Karpas-422 (cell line): ENCODE results near the gene SEPTIN8. TPM values are rescaled to one million over a fixed set of nuclear protein-coding genes. Genes with fewer than 3 reads are reported as not detected.

Experiments
- DNase-seq: peaks from one replicate; pipeline ENCODE4 v3.0.0-alpha.2; 2015
- H2AFZ ChIP-seq: fragments of 200-600 bp; sonication (generic); 2 replicates; pipeline ENCODE4 v1.6.1; 2014; ENCODE audit warnings: antibody characterized with exemption, low read length, mixed read lengths
- H3K27ac ChIP-seq: fragments of 200-600 bp; sonication (generic); 2 replicates; pipeline ENCODE4 v1.5.1; 2014; ENCODE audit warnings: mild to moderate bottlenecking, low read length, moderate library complexity
- H3K27me3 ChIP-seq: fragments of 200-600 bp; sonication (generic); 2 replicates; pipeline ENCODE4 v1.6.1; 2014; ENCODE audit warnings: low read length, mixed read lengths
- H3K36me3 ChIP-seq: fragments of 200-600 bp; sonication (generic); 2 replicates; pipeline ENCODE4 v1.6.1; 2014; ENCODE audit warnings: low read length, mixed read lengths; ENCODE audit not compliant: insufficient read depth
- H3K4me1 ChIP-seq: fragments of 200-600 bp; sonication (generic); 2 replicates; pipeline ENCODE4 v1.6.1; 2014; ENCODE audit warnings: mild to moderate bottlenecking, low read length, mixed read lengths
- H3K4me2 ChIP-seq: fragments of 200-600 bp; sonication (generic); 2 replicates; pipeline ENCODE4 v1.6.1; 2014; ENCODE audit warnings: low read length, low read depth, mild to moderate bottlenecking; ENCODE audit not compliant: poor library complexity, severe bottlenecking
- H3K4me3 ChIP-seq: fragments of 200-600 bp; sonication (generic); 2 replicates; pipeline ENCODE4 v1.5.1; 2014; ENCODE audit warnings: mild to moderate bottlenecking, antibody characterized with exemption, low read length, mixed read lengths
- H3K79me2 ChIP-seq: fragments of 200-600 bp; sonication (generic); 2 replicates; pipeline ENCODE4 v1.6.1; 2014; ENCODE audit warnings: mild to moderate bottlenecking, low read length, mixed read lengths
- H3K9ac ChIP-seq: fragments of 200-600 bp; sonication (generic); 2 replicates; pipeline ENCODE4 v1.6.0; 2014; ENCODE audit warnings: low read length
- H3K9me2 ChIP-seq: fragments of 200-600 bp; sonication (generic), shearing (Covaris generic); replicated peaks from 2 replicates; pipeline ENCODE4 v1.6.0; 2014; ENCODE audit warnings: mild to moderate bottlenecking, low read length, moderate library complexity; ENCODE audit not compliant: insufficient read depth
- H3K9me3 ChIP-seq: fragments of 300-700, 200-600 bp; sonication (generic); 2 replicates; pipeline ENCODE4 v1.6.1; 2014; ENCODE audit warnings: low read length, mixed read lengths
- H4K20me1 ChIP-seq: fragments of 200-600 bp; sonication (generic); 2 replicates; pipeline ENCODE4 v1.6.1; 2014; ENCODE audit warnings: mild to moderate bottlenecking, antibody characterized with exemption, low read length, low read depth; ENCODE audit not compliant: insufficient read depth
- total RNA-seq: library from RNA; depleted of rRNA; stranded (reverse); fragments of >200 nt; shearing (Covaris generic); gene quantifications from 2 replicates; pipeline ENCODE4 v1.2.3, GENCODE V29; 2014; ENCODE audit warnings: low replicate concordance

SEPTIN8 gene
- total RNA-seq, 1 experiment from 2014 or later: 4.1 TPM

- Histone ChIP-seq H3K27me3 (no peaks in the 10 kb centered on the region), H3K9me3 (no peaks in the 10 kb centered on the region), H3K9me2 (no peaks in the 10 kb centered on the region), H3K9ac (no peak overlapping the region), H4K20me1 (no peaks in the 10 kb centered on the region), H3K36me3 (no peaks in the 10 kb centered on the region), H3K4me3 (no peak overlapping the region), H2AFZ (no peak overlapping the region), H3K4me1 (no peaks in the 10 kb centered on the region), H3K79me2 (no peaks in the 10 kb centered on the region), H3K4me2 (no peak overlapping the region), H3K27ac (no peak overlapping the region)
- no peak for DNase-seq
Observed at GRCh38 chr5:132799392-132799791, 22.4 kb upstream of the SEPTIN8 start.

GRCh38 chr5:132797651-132798050, 20.6 kb upstream of the SEPTIN8 start:
- H3K4me2 ChIP-seq: no peak overlapping the region
- no peak overlapping the region for H3K27ac ChIP-seq
- no peak overlapping the region for H3K4me3 ChIP-seq
- no peaks in the 10 kb centered on the region for H3K9me2 ChIP-seq
- no peaks in the 10 kb centered on the region for H3K36me3 ChIP-seq
- H3K9ac ChIP-seq: no peak overlapping the region
- no peak for DNase-seq
- H2AFZ ChIP-seq: no peak overlapping the region
- no peaks in the 10 kb centered on the region for H3K27me3 ChIP-seq
- H3K4me1 ChIP-seq: no peaks in the 10 kb centered on the region
- no peaks in the 10 kb centered on the region for H4K20me1 ChIP-seq
- no peaks in the 10 kb centered on the region for H3K79me2 ChIP-seq
- H3K9me3 ChIP-seq: no peaks in the 10 kb centered on the region

GRCh38 chr5:132791026-132791425, 14.0 kb upstream of the SEPTIN8 start:
- no peak for DNase-seq
- H3K36me3 ChIP-seq: no peaks in the 10 kb centered on the region
- no peaks in the 10 kb centered on the region for H3K9me3 ChIP-seq
- no peaks in the 10 kb centered on the region for H3K79me2 ChIP-seq
- no peak overlapping the region for H3K9ac ChIP-seq
- no peak overlapping the region for H3K4me2 ChIP-seq
- no peaks in the 10 kb centered on the region for H3K9me2 ChIP-seq
- H2AFZ ChIP-seq: no peak overlapping the region
- no peak overlapping the region for H3K27ac ChIP-seq
- no peaks in the 10 kb centered on the region for H3K4me1 ChIP-seq
- H3K27me3 ChIP-seq: no peaks in the 10 kb centered on the region
- H4K20me1 ChIP-seq: no peaks in the 10 kb centered on the region
- H3K4me3 ChIP-seq: no peak overlapping the region

- no peak overlapping the region for H3K4me2 ChIP-seq
- H3K27ac ChIP-seq: no peak overlapping the region
- H3K9me3 ChIP-seq: no peaks in the 10 kb centered on the region
- no peak for DNase-seq
- H3K27me3 ChIP-seq: no peaks in the 10 kb centered on the region
- no peaks in the 10 kb centered on the region for H3K79me2 ChIP-seq
- no peaks in the 10 kb centered on the region for H3K9me2 ChIP-seq
- no peaks in the 10 kb centered on the region for H4K20me1 ChIP-seq
- no peak overlapping the region for H3K4me3 ChIP-seq
- no peaks in the 10 kb centered on the region for H3K4me1 ChIP-seq
- H3K9ac ChIP-seq: no peak overlapping the region
- H2AFZ ChIP-seq: no peak overlapping the region
- H3K36me3 ChIP-seq: no peaks in the 10 kb centered on the region
Observed at GRCh38 chr5:132790201-132790865, 13.3 kb upstream of the SEPTIN8 start.

GRCh38 chr5:132788990-132789886, 12.2 kb upstream of the SEPTIN8 start:
- no peaks in the 10 kb centered on the region for H3K9me2 ChIP-seq
- H3K36me3 ChIP-seq: no peaks in the 10 kb centered on the region
- no peak overlapping the region for H3K9ac ChIP-seq
- H3K27ac ChIP-seq: no peak overlapping the region
- no peak overlapping the region for H3K4me2 ChIP-seq
- no peaks in the 10 kb centered on the region for H4K20me1 ChIP-seq
- H3K27me3 ChIP-seq: no peaks in the 10 kb centered on the region
- H3K4me3 ChIP-seq: no peak overlapping the region
- H3K9me3 ChIP-seq: no peaks in the 10 kb centered on the region
- no peaks in the 10 kb centered on the region for H3K4me1 ChIP-seq
- H2AFZ ChIP-seq: no peak overlapping the region
- H3K79me2 ChIP-seq: no peaks in the 10 kb centered on the region
- no peak for DNase-seq

- no peaks in the 10 kb centered on the region for H3K4me1 ChIP-seq
- no peak overlapping the region for H2AFZ ChIP-seq
- no peaks in the 10 kb centered on the region for H3K9me2 ChIP-seq
- no peaks in the 10 kb centered on the region for H3K79me2 ChIP-seq
- H3K9me3 ChIP-seq: no peaks in the 10 kb centered on the region
- H4K20me1 ChIP-seq: no peaks in the 10 kb centered on the region
- H3K36me3 ChIP-seq: no peaks in the 10 kb centered on the region
- no peak overlapping the region for H3K4me2 ChIP-seq
- H3K4me3 ChIP-seq: no peak overlapping the region
- H3K9ac ChIP-seq: no peak overlapping the region
- no peaks in the 10 kb centered on the region for H3K27me3 ChIP-seq
- no peak for DNase-seq
- no peak overlapping the region for H3K27ac ChIP-seq
Observed at GRCh38 chr5:132788508-132788907, 11.5 kb upstream of the SEPTIN8 start.

- Histone ChIP-seq H4K20me1 (no peaks in the 10 kb centered on the region), H3K27ac (no peak overlapping the region), H3K36me3 (no peaks in the 10 kb centered on the region), H3K9me2 (no peaks in the 10 kb centered on the region), H3K4me1 (no peaks in the 10 kb centered on the region), H3K4me3 (no peak overlapping the region), H3K79me2 (no peaks in the 10 kb centered on the region), H3K9ac (no peak overlapping the region), H2AFZ (no peak overlapping the region), H3K9me3 (no peaks in the 10 kb centered on the region), H3K27me3 (no peaks in the 10 kb centered on the region), H3K4me2 (no peak overlapping the region)
- DNase-seq: no peak
Observed at GRCh38 chr5:132787076-132787475, 10.0 kb upstream of the SEPTIN8 start.

- no peaks in the 10 kb centered on the region for H3K9me3 ChIP-seq
- H3K27me3 ChIP-seq: no peaks in the 10 kb centered on the region
- H3K4me2 ChIP-seq: no peak overlapping the region
- H3K79me2 ChIP-seq: no peaks in the 10 kb centered on the region
- H4K20me1 ChIP-seq: no peaks in the 10 kb centered on the region
- H3K36me3 ChIP-seq: no peaks in the 10 kb centered on the region
- no peak overlapping the region for H3K9ac ChIP-seq
- H3K9me2 ChIP-seq: no peaks in the 10 kb centered on the region
- H3K4me1 ChIP-seq: no peaks in the 10 kb centered on the region
- H3K27ac ChIP-seq: no peak overlapping the region
- DNase-seq: no peak
- H2AFZ ChIP-seq: no peak overlapping the region
- no peak overlapping the region for H3K4me3 ChIP-seq
Observed at GRCh38 chr5:132785864-132786263, 8.8 kb upstream of the SEPTIN8 start.
